Retinal pigment epithelial cell (primary cell): ENCODE data around the gene SLC26A6.

ENCODE experiments used
- DNase-seq: peaks from one replicate; pipeline ENCODE4 v3.0.0-alpha.2; 2010; ENCODE audit warnings: low read depth
- H3K4me3 ChIP-seq: 2 replicates; pipeline ENCODE4 v1.5.1; 2011; ENCODE audit warnings: mild to moderate bottlenecking, low read length, control low read depth, moderate library complexity
- CTCF ChIP-seq: conservative IDR thresholded peaks from 2 replicates; pipeline ENCODE4 v1.5.1; 2011; ENCODE audit warnings: low read depth, low read length, control low read depth, inconsistent platforms

SLC26A6 gene

GRCh38 chr3:48651771-48652170 lies 16.5 kb upstream of the SLC26A6 start:
- DNase-seq: no peak
- no peak overlapping the region for H3K4me3 ChIP-seq
- no peak for TF ChIP-seq CTCF

- H3K4me3 ChIP-seq: no peak overlapping the region
- DNase-seq: no peak
- TF ChIP-seq CTCF: no peak
Measured at GRCh38 chr3:48650723-48651122, 15.5 kb upstream of the SLC26A6 start.

DNA sequence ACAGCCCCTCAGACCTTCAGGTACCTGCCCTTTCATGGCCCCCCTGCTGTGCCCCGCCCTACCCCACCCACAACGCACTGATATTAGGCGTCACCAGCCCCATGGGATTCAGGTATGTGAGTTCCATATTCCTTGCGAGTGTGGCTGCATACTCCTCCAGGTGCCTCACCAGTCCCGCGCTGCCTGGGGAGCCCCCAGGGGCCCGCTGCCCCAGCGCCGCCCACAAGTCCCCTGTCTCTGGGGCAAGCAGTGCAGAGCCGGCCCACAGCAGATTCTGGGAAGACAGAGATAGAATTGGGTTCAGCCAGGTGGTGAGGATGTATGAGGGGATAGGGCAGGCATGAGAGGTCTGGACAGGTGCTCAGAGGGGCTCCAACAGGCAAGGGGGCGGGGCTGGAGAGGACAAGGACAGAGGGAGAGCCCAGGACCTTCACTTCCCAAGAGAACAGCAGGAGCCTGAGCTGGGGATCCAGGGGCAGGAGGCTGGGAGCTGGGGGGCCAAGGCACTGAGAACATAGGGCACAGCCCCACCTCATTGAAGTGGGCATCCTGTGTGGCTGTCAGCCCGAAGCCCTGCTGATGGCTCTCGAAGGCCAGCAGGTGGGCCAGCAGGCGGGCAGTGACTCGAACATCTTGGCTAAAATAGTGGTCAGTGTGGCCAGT lies 13.1 kb upstream of the SLC26A6 start:
- TF ChIP-seq CTCF: no peak
- no peak overlapping the region for H3K4me3 ChIP-seq
- no peak for DNase-seq

DNA sequence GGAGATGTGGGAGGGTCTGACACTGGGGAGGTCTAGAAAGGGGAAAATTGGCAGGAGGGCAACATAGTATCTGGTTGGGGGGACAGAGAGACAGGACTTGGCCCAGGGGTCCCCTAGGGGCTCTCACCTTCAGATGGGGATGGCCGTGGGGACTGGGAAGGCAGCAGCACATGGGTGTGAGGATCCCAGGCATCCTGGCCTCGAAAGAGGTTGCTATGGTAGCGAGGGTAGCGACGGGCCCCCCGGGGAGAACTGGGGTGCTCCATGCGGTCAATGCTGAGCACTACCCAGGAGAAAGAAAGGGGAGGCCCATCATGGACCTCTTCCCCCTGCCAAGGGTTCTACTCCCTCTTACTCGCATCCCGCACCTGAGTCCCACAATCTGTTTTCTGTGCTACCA lies 12.5 kb upstream of the SLC26A6 start:
- no peak for TF ChIP-seq CTCF
- DNase-seq: no peak
- H3K4me3 ChIP-seq: no peak overlapping the region

- no peak for TF ChIP-seq CTCF
- DNase-seq: no peak
- no peak overlapping the region for H3K4me3 ChIP-seq
Measured at GRCh38 chr3:48644898-48645760, 9.9 kb upstream of the SLC26A6 start.

- TF ChIP-seq CTCF: no peak
- H3K4me3 ChIP-seq: no peak overlapping the region
- DNase-seq: no peak
Measured at GRCh38 chr3:48642605-48643004, 7.3 kb upstream of the SLC26A6 start.

DNA sequence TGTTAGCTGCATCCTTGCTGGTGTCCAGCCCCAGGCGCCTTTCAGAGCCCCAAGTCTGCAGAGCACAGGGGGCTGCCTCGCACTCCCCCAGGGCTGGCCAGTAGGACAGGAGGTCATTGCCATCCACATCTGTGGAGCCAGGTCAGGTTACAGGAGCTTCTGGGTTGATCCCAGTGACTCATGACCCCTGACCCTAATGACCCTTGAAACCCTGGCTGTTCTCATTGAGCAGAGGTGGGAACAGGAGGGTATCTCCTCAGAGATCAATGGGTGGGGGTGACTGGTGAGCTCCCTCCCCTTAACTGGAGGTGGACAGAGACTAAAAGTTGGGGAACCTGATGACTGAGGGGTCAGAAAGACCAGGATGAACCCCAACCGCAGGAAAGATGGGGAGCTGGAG lies 6.1 kb upstream of the SLC26A6 start:
- no peak overlapping the region for H3K4me3 ChIP-seq
- no peak for TF ChIP-seq CTCF
- DNase-seq: no peak
